ENCODE data around the gene XAB2. TPM values are rescaled to one million over a fixed set of nuclear protein-coding genes. Genes with fewer than 3 reads are reported as not detected.
"Not testable (repeated sequence)": the region's sequence is repeated elsewhere in the genome, so short reads cannot be mapped to it uniquely, and the experiment has no call there.

XAB2 gene
- total RNA-seq, 1 donor from 2014 or later: 39.0 TPM

- no peak for DNase-seq (ENCODE audit: low spot score)
These were observed 19.1 kb upstream of the XAB2 start for GRCh38 chr19:7648265-7649014.

- no peak for DNase-seq (ENCODE audit: low spot score)
These were observed 17.8 kb upstream of the XAB2 start for GRCh38 chr19:7647156-7647555.

- DNase-seq (ENCODE audit: low spot score): no peak
These were observed 17.0 kb upstream of the XAB2 start for GRCh38 chr19:7646426-7646700.

GRCh38 chr19:7645656-7646425 is 16.5 kb upstream of the XAB2 start:
- no peak for DNase-seq (ENCODE audit: low spot score)

GRCh38 chr19:7645163-7645562 is 15.8 kb upstream of the XAB2 start:
- DNase-seq (ENCODE audit: low spot score): no peak

- no peak for DNase-seq (ENCODE audit: low spot score)
These were observed 15.2 kb upstream of the XAB2 start for GRCh38 chr19:7644550-7644877.

- not testable (repeated sequence) for DNase-seq (ENCODE audit: low spot score)
These were observed 14.5 kb upstream of the XAB2 start for GRCh38 chr19:7643629-7644549.

- no peak for DNase-seq (ENCODE audit: low spot score)
These were observed 13.7 kb upstream of the XAB2 start for GRCh38 chr19:7643031-7643415.

- DNase-seq (ENCODE audit: low spot score): no peak
These were observed 13.1 kb upstream of the XAB2 start for GRCh38 chr19:7642295-7643030.

- DNase-seq (ENCODE audit: low spot score): no peak
These were observed 12.2 kb upstream of the XAB2 start for GRCh38 chr19:7641290-7642276.

GRCh38 chr19:7640803-7641202 is 11.5 kb upstream of the XAB2 start:
- no peak for DNase-seq (ENCODE audit: low spot score)

GRCh38 chr19:7639863-7640348 is 10.6 kb upstream of the XAB2 start:
- DNase-seq (ENCODE audit: low spot score): no peak

GRCh38 chr19:7638802-7639465 is 9.6 kb upstream of the XAB2 start:
- DNase-seq (ENCODE audit: low spot score): no peak

- DNase-seq (ENCODE audit: low spot score): no peak
These were observed 8.3 kb upstream of the XAB2 start for GRCh38 chr19:7637374-7638256.

GRCh38 chr19:7636691-7637373 is 7.5 kb upstream of the XAB2 start, which contains the start of gene STXBP2:
Gene STXBP2 (plus strand): TSS chr19:7637110. CDS start chr19:7637150, 40 bp downstream.
- peak; percentile 86 for DNase-seq (ENCODE audit: low spot score)

- no peak for DNase-seq (ENCODE audit: low spot score)
These were observed 7.0 kb upstream of the XAB2 start for GRCh38 chr19:7636317-7636690.

- no peak for DNase-seq (ENCODE audit: low spot score)
These were observed 6.3 kb upstream of the XAB2 start for GRCh38 chr19:7635670-7636069.

GRCh38 chr19:7633698-7634097 is 4.4 kb upstream of the XAB2 start, which contains the start of gene PCP2:
Gene PCP2 (minus strand): TSS chr19:7633719. CDS start chr19:7633457, 262 bp downstream.
- DNase-seq (ENCODE audit: low spot score): no peak

Data from ureter (tissue), 1 donor.